ENCODE results near the gene SPHK1.

Gene SPHK1

GRCh38 chr17:76404256-76404655, 19.8 kb downstream of the SPHK1 start:
- ATAC-seq (ENCODE audit: low read depth) (no peak), DNase-seq (ENCODE audit: low spot score in 2 of 2) (no peak)
- Mint-ChIP-seq H3K4me1 (peaks cover 42% of the 10 kb centered on the region), H3K27me3 (no peaks in the 10 kb centered on the region), H3K36me3 (peaks cover 40% of the 10 kb centered on the region), H3K9me3 (no peaks in the 10 kb centered on the region), H3K27ac (peak overlapping the region; percentile 25), H3K4me3 (no peak overlapping the region)

GRCh38 chr17:76404976-76405563, 20.7 kb downstream of the SPHK1 start:
- no peaks in the 10 kb centered on the region for H3K9me3 Mint-ChIP-seq
- no peak overlapping the region for H3K27ac Mint-ChIP-seq
- H3K4me3 Mint-ChIP-seq: no peak overlapping the region
- no peaks in the 10 kb centered on the region for H3K27me3 Mint-ChIP-seq
- ATAC-seq (ENCODE audit: low read depth) (no peak), DNase-seq (ENCODE audit: low spot score in 2 of 2) (no peak)
- peaks cover 36% of the 10 kb centered on the region for H3K36me3 Mint-ChIP-seq
- peaks cover 44% of the 10 kb centered on the region for H3K4me1 Mint-ChIP-seq

- ATAC-seq (ENCODE audit: low read depth) (peak; percentile 17), DNase-seq (ENCODE audit: low spot score in 2 of 2) (no peak)
- Mint-ChIP-seq H3K27me3 (no peaks in the 10 kb centered on the region), H3K4me3 (no peak overlapping the region), H3K9me3 (no peaks in the 10 kb centered on the region), H3K36me3 (peaks cover 33% of the 10 kb centered on the region), H3K27ac (no peak overlapping the region), H3K4me1 (peaks cover 44% of the 10 kb centered on the region)
These were observed 21.2 kb downstream of the SPHK1 start for GRCh38 chr17:76405607-76405966.

- DNase-seq (ENCODE audit: low spot score in 2 of 2): no peak
- Mint-ChIP-seq H3K4me3 (peak overlapping the region; percentile 47), H3K36me3 (peaks cover 29% of the 10 kb centered on the region), H3K9me3 (no peaks in the 10 kb centered on the region), H3K27me3 (no peaks in the 10 kb centered on the region), H3K4me1 (peaks cover 43% of the 10 kb centered on the region), H3K27ac (peak overlapping the region; percentile 88)
- peak; percentile 50 for ATAC-seq (ENCODE audit: low read depth)
These were observed 21.7 kb downstream of the SPHK1 start for GRCh38 chr17:76405967-76406647.

GRCh38 chr17:76407509-76407908, 23.1 kb downstream of the SPHK1 start:
- Mint-ChIP-seq H3K4me1 (peaks cover 42% of the 10 kb centered on the region), H3K36me3 (peaks cover 19% of the 10 kb centered on the region), H3K9me3 (no peaks in the 10 kb centered on the region), H3K27ac (peak overlapping the region; percentile 62), H3K27me3 (no peaks in the 10 kb centered on the region), H3K4me3 (no peak overlapping the region)
- ATAC-seq (ENCODE audit: low read depth) (no peak), DNase-seq (ENCODE audit: low spot score in 2 of 2) (no peak)

- Mint-ChIP-seq H3K4me3 (no peak overlapping the region), H3K27me3 (no peaks in the 10 kb centered on the region), H3K9me3 (no peaks in the 10 kb centered on the region), H3K4me1 (peaks cover 39% of the 10 kb centered on the region), H3K27ac (peak overlapping the region; percentile 67), H3K36me3 (peaks cover 15% of the 10 kb centered on the region)
- DNase-seq (ENCODE audit: low spot score in 2 of 2) (peak; percentile 78 to 82), ATAC-seq (ENCODE audit: low read depth) (peak; percentile 86)
These were observed 23.8 kb downstream of the SPHK1 start for GRCh38 chr17:76408037-76408849.

- H3K27me3 Mint-ChIP-seq: no peaks in the 10 kb centered on the region
- H3K4me3 Mint-ChIP-seq: no peak overlapping the region
- H3K36me3 Mint-ChIP-seq: peaks cover 2% of the 10 kb centered on the region
- DNase-seq (ENCODE audit: low spot score in 2 of 2) (no peak), ATAC-seq (ENCODE audit: low read depth) (no peak)
- H3K9me3 Mint-ChIP-seq: no peaks in the 10 kb centered on the region
- peaks cover 32% of the 10 kb centered on the region for H3K4me1 Mint-ChIP-seq
- no peak overlapping the region for H3K27ac Mint-ChIP-seq
These were observed 26.0 kb downstream of the SPHK1 start for GRCh38 chr17:76410328-76410965.

- no peak overlapping the region for H3K4me3 Mint-ChIP-seq
- H3K9me3 Mint-ChIP-seq: no peaks in the 10 kb centered on the region
- no peak overlapping the region for H3K27ac Mint-ChIP-seq
- peaks cover 2% of the 10 kb centered on the region for H3K36me3 Mint-ChIP-seq
- no peak for ATAC-seq (ENCODE audit: low read depth)
- no peak for DNase-seq (ENCODE audit: low spot score in 2 of 2)
- peaks cover 24% of the 10 kb centered on the region for H3K4me1 Mint-ChIP-seq
- no peaks in the 10 kb centered on the region for H3K27me3 Mint-ChIP-seq
These were observed 26.8 kb downstream of the SPHK1 start for GRCh38 chr17:76411247-76411646.

- H3K9me3 Mint-ChIP-seq: no peaks in the 10 kb centered on the region
- no peak overlapping the region for H3K4me3 Mint-ChIP-seq
- H3K27ac Mint-ChIP-seq: no peak overlapping the region
- DNase-seq (ENCODE audit: low spot score in 2 of 2) (no peak), ATAC-seq (ENCODE audit: low read depth) (no peak)
- peaks cover 6% of the 10 kb centered on the region for H3K36me3 Mint-ChIP-seq
- no peaks in the 10 kb centered on the region for H3K27me3 Mint-ChIP-seq
- H3K4me1 Mint-ChIP-seq: peaks cover 16% of the 10 kb centered on the region
These were observed 30.2 kb downstream of the SPHK1 start for GRCh38 chr17:76414334-76415295.

GRCh38 chr17:76415786-76416185, 31.4 kb downstream of the SPHK1 start:
- Mint-ChIP-seq H3K27ac (no peak overlapping the region), H3K36me3 (peaks cover 5% of the 10 kb centered on the region), H3K27me3 (no peaks in the 10 kb centered on the region), H3K4me1 (peaks cover 23% of the 10 kb centered on the region), H3K9me3 (no peaks in the 10 kb centered on the region), H3K4me3 (no peak overlapping the region)
- no peak for DNase-seq (ENCODE audit: low spot score in 2 of 2)
- ATAC-seq (ENCODE audit: low read depth): no peak

- H3K4me3 Mint-ChIP-seq: no peak overlapping the region
- no peak for ATAC-seq (ENCODE audit: low read depth)
- H3K4me1 Mint-ChIP-seq: peaks cover 27% of the 10 kb centered on the region
- no peaks in the 10 kb centered on the region for H3K9me3 Mint-ChIP-seq
- peaks cover 7% of the 10 kb centered on the region for H3K36me3 Mint-ChIP-seq
- no peak for DNase-seq (ENCODE audit: low spot score in 2 of 2)
- no peaks in the 10 kb centered on the region for H3K27me3 Mint-ChIP-seq
- no peak overlapping the region for H3K27ac Mint-ChIP-seq
These were observed 32.0 kb downstream of the SPHK1 start for GRCh38 chr17:76416457-76416856.

- Mint-ChIP-seq H3K27me3 (no peaks in the 10 kb centered on the region), H3K4me3 (no peak overlapping the region), H3K9me3 (no peaks in the 10 kb centered on the region), H3K36me3 (peaks cover 7% of the 10 kb centered on the region), H3K27ac (no peak overlapping the region), H3K4me1 (peaks cover 30% of the 10 kb centered on the region)
- no peak for ATAC-seq (ENCODE audit: low read depth)
- DNase-seq (ENCODE audit: low spot score in 2 of 2): no peak
These were observed 32.5 kb downstream of the SPHK1 start for GRCh38 chr17:76416899-76417298.

- no peak for DNase-seq (ENCODE audit: low spot score in 2 of 2)
- Mint-ChIP-seq H3K9me3 (no peaks in the 10 kb centered on the region), H3K27me3 (no peaks in the 10 kb centered on the region), H3K27ac (no peak overlapping the region), H3K4me3 (no peak overlapping the region), H3K36me3 (peaks cover 7% of the 10 kb centered on the region), H3K4me1 (peaks cover 33% of the 10 kb centered on the region)
- no peak for ATAC-seq (ENCODE audit: low read depth)
These were observed 33.2 kb downstream of the SPHK1 start for GRCh38 chr17:76417499-76418143.

Data from memory B cell (primary cell).